Endothelial cell of umbilical vein (primary cell): ENCODE measurements around the gene ZBTB9.

Source experiments
- CTCF ChIP-seq, 2 donors: IDR thresholded peaks; 1 replicate in 1 of 2; 2 replicates in 1 of 2; pipeline ENCODE4 v1.5.1; 2011; ENCODE audit warnings: low read length in 2 of 2, mild to moderate bottlenecking in 2 of 2, moderate library complexity in 2 of 2, control low read depth in 1 of 2, inconsistent platforms in 1 of 2, low read depth in 1 of 2; ENCODE audit not compliant: insufficient read depth in 1 of 2; ENCODE audit errors: extremely low read depth in 1 of 2
- EZH2 ChIP-seq: IDR thresholded peaks from 2 replicates; pipeline ENCODE4 v1.6.1; 2012; ENCODE audit warnings: borderline replicate concordance, low read depth, mild to moderate bottlenecking, moderate library complexity, low read length, inconsistent platforms; ENCODE audit not compliant: severe bottlenecking
- FOS ChIP-seq: IDR thresholded peaks from 2 replicates; pipeline ENCODE4 v1.6.1; 2011; ENCODE audit warnings: mild to moderate bottlenecking, low read length, moderate library complexity, borderline replicate concordance; ENCODE audit not compliant: insufficient read depth
- GATA2 ChIP-seq: IDR thresholded peaks from 2 replicates; pipeline ENCODE4 v1.7.0; 2011; ENCODE audit warnings: low read depth, mild to moderate bottlenecking, moderate library complexity, mixed read lengths, low read length; ENCODE audit not compliant: insufficient read length, insufficient read depth
- MAX ChIP-seq: IDR thresholded peaks from 2 replicates; pipeline ENCODE4 v1.6.1; 2011; ENCODE audit not compliant: insufficient read depth, insufficient read length
- MYC ChIP-seq: IDR thresholded peaks from one replicate; pipeline ENCODE4 v1.6.1; 2011; ENCODE audit warnings: mild to moderate bottlenecking, low read depth, low read length
- POLR2A ChIP-seq: IDR thresholded peaks from 2 replicates; pipeline ENCODE4 v1.6.1; 2012; ENCODE audit warnings: low read depth, mild to moderate bottlenecking, control low read depth, low read length
- POLR2AphosphoS5 ChIP-seq: IDR thresholded peaks from 2 replicates; pipeline ENCODE4 v1.6.1; 2012; ENCODE audit warnings: low read depth, mild to moderate bottlenecking, control low read depth, low read length, moderate library complexity; ENCODE audit not compliant: insufficient read depth

- no peak for TF ChIP-seq EZH2
- TF ChIP-seq CTCF (IDR thresholded peaks at IDR 0.05; ENCODE audit: extremely low read depth in 1 of 2, insufficient read depth in 1 of 2, low read depth in 1 of 2, low read length in 2 of 2): no peak
- TF ChIP-seq FOS: no peak
- TF ChIP-seq POLR2A: no peak
- TF ChIP-seq POLR2AphosphoS5: no peak
- TF ChIP-seq MAX: no peak
- no peak for TF ChIP-seq MYC
- no peak for TF ChIP-seq GATA2
Observed at GRCh38 chr6:33469661-33470060, 15.3 kb downstream of the ZBTB9 start.
